Activated CD4-positive, alpha-beta T cell treated with anti-CD3 and anti-CD28 coated beads for 36 hours (primary cell): ENCODE measurements around the gene IGF2R. TPM values are rescaled to one million over a fixed set of nuclear protein-coding genes. Genes with fewer than 3 reads are reported as not detected.

Source experiments
- ATAC-seq: fragments of 200-7000 bp; cut with Tn5 transposase; one replicate; pipeline ENCODE4 v1.10.0; 2021; ENCODE audit warnings: mild to moderate bottlenecking, moderate library complexity
- CTCF ChIA-PET: fragments of 350-600 bp; sonication (Branson Sonifier 250); formaldehyde crosslinking; loops from one replicate; lab custom pipeline; 2021; ENCODE audit warnings: antibody characterized with exemption; lab: Charles Lee
- POLR2A ChIA-PET: fragments of 350-600 bp; sonication (Branson Sonifier 250); formaldehyde crosslinking; loops from one replicate; lab custom pipeline; 2021; ENCODE audit warnings: antibody characterized with exemption, inconsistent platforms; lab: Charles Lee
- DNase-seq: peaks from one replicate; pipeline ENCODE4 v3.0.0-alpha.2; 2020
- H3K27ac Mint-ChIP-seq: one replicate; pipeline ENCODE4 v1.8.0; 2021; ENCODE audit warnings: mixed read lengths
- H3K27me3 Mint-ChIP-seq: one replicate; pipeline ENCODE4 v1.8.0; 2021; ENCODE audit warnings: mixed read lengths
- H3K36me3 Mint-ChIP-seq: one replicate; pipeline ENCODE4 v1.8.0; 2021; ENCODE audit warnings: low read depth, mixed read lengths
- H3K4me1 Mint-ChIP-seq: one replicate; pipeline ENCODE4 v1.8.0; 2021; ENCODE audit warnings: mixed read lengths
- H3K4me3 Mint-ChIP-seq: one replicate; pipeline ENCODE4 v1.8.0; 2021; ENCODE audit warnings: mild to moderate bottlenecking, moderate library complexity, mixed read lengths
- H3K9me3 Mint-ChIP-seq: one replicate; pipeline ENCODE4 v1.8.0; 2021; ENCODE audit warnings: low read depth, mixed read lengths
- intact Hi-C, 2 experiments: fragments of 100-400 bp; cut with DNase I in 1 of 2; cut with micrococcal nuclease in 1 of 2; formaldehyde crosslinking; loops; one replicate each; pipeline versions ENCODE4 v1.14.2 to v1.15.1; 2022 to 2024; cut with DNase I, micrococcal nuclease
- total RNA-seq, 2 experiments: library from RNA; stranded (reverse); gene quantifications; one replicate each; pipeline ENCODE4 v1.2.3, GENCODE V29; 2021

The IGF2R gene
- total RNA-seq, 2 experiments from 2014 or later = 55.6 to 65.6 TPM

DNA sequence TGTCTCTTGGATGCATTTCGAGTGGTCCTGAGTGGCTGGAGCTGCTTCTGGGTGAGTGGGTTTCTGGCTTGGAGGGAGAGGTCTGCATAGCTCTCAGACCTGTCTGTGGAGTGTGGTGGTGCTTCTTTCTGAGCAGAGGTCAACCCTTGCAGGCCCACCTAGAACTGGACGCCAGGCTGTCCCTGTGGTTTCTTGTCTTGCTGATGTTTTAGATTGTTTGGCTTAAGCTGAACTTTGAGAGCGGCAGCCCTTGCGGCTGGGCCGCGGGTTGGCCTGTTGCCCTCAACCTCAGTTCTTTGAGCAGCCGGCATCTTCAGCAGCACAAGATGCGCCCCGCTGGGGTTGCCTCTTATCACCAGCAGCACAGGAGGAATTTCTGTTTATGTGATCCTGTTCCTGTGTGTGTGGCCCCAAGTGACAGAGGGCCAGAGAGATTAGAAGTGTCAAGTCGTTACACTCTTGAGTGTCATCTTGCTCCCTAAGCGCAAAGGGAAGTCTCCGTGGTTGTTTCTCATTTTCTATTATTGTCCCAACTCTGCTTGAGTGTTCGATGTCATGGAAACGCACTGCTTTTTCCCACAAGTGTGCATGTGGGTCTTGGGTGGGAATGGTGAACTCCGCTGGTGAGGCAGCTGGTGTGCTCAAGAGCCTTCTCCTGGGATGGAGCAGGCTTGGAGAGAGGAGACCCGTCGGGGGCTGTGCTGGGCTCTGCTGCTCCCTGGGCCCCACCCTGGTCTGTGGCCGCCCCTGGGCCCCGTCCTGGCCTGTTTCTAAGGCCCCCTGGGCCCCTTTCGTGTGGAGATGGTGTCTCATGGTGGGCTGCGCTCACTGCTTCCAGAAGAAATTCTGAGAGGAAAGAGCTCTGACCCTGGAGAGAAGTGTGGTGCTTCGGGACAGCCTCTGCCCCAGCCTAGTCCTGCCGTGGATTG is 132.7 kb downstream of the IGF2R start:
- H3K4me3 Mint-ChIP-seq = no peak overlapping the region

DNA sequence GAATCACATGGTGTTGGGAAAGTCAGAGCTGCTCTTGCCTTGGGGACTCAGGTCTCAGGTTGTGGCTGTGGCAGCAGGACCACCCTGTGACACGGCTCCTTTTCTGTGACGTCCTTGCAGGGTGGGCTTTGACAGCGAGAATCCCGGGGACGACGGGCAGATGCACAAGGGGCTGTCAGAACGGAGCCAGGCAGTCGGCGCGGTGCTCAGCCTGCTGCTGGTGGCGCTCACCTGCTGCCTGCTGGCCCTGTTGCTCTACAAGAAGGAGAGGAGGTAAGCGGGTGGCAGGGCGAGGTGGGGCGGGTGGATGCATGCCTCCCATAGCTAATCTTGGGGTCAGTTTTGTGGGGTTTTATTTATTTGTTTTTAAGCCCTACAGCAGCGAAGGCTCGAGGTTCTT is 133.5 kb downstream of the IGF2R start:
- DNase-seq (no peak), ATAC-seq (no peak)
- ChIA-PET POLR2A (no interaction called here), CTCF (interaction anchor here (1.0 to 1.3 kb wide), 2 partner anchors 34 to 280 kb away, joined by 3 read pairs; no protein-coding TSS in a partner anchor)
- H3K9me3 Mint-ChIP-seq = no peaks in the 10 kb centered on the region
- no peak overlapping the region for H3K27ac Mint-ChIP-seq
- H3K4me1 Mint-ChIP-seq = peaks cover 11% of the 10 kb centered on the region
- no peak overlapping the region for H3K4me3 Mint-ChIP-seq
- peaks cover 50% of the 10 kb centered on the region for H3K36me3 Mint-ChIP-seq
- intact Hi-C loops = loop anchor here (2.0 to 10.0 kb wide), 2 partner anchors 240 to 408 kb away; partner anchors contain the start of gene SOD2 (in 1 of the 2)
- no peaks in the 10 kb centered on the region for H3K27me3 Mint-ChIP-seq

More for the DNA sequence above, 132.7 kb downstream of the IGF2R start:
- intact Hi-C loops = loop anchor here (1.0 to 10.0 kb wide), 3 partner anchors 134 to 407 kb away; partner anchors contain the start of gene SOD2 (in 1 of the 2)
- Mint-ChIP-seq H3K36me3 (peaks cover 58% of the 10 kb centered on the region), H3K27me3 (no peaks in the 10 kb centered on the region), H3K27ac (peak overlapping the region; percentile 61), H3K4me1 (peaks cover 11% of the 10 kb centered on the region), H3K9me3 (no peaks in the 10 kb centered on the region)
- no peak for ATAC-seq
- ChIA-PET POLR2A (no interaction called here), CTCF (interaction anchor here (0.5 to 1.5 kb wide), 5 partner anchors 12 to 831 kb away, joined by 3 to 4 read pairs (median 3); no protein-coding TSS in a partner anchor)
- DNase-seq = no peak

DNA sequence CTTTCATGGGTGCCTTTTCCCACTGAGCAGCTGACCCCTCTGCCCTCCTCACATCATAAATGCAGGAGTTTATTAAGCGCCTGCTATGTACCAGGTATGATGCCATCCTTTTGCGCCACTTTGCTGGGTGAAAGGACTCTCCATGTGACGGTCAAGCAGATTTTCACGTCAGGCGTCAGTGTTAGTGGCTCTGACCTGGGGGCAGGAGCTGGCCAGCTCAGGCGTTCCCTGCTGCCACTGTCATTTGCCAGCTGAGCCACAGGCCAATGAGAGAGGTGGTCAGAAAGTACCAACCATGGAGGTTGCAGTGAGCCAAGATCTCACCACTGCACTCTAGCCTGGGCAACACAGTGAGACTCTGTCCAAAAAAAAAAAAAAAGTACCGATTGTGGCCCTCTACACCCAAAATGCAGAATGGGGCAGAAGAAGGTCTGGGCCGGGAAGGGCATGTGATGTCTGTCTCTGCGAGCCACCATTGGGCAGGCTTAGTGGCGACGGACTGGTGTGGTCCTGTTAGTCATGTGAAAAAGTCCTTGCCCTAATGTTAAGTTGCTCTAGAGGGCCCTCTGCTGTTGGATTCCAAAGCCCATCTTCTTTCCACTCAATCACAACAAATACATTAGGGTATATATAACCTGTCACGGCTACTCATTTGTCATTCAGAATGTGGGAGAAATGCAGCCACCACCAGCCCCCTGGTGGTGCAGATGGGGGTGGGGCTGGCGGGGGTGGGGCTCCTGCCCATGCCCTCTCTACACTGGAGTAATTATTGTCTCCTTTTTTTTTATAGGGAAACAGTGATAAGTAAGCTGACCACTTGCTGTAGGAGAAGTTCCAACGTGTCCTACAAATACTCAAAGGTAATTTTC is 134.3 kb downstream of the IGF2R start:
- intact Hi-C loops = loop anchor here (2.0 to 10.0 kb wide), 2 partner anchors 240 to 408 kb away; partner anchors contain the start of gene SOD2 (in 1 of the 2)
- H3K4me1 Mint-ChIP-seq = peaks cover 12% of the 10 kb centered on the region
- CTCF ChIA-PET = interaction anchor here (1.0 to 1.4 kb wide), 3 partner anchors 34 to 281 kb away, joined by 3 read pairs; no protein-coding TSS in a partner anchor
- H3K4me3 Mint-ChIP-seq = no peak overlapping the region
- DNase-seq (peak; percentile 51), ATAC-seq (peak; percentile 60)
- H3K27ac Mint-ChIP-seq = no peak overlapping the region
- H3K36me3 Mint-ChIP-seq = peaks cover 43% of the 10 kb centered on the region
- POLR2A ChIA-PET = no interaction called here
- H3K9me3 Mint-ChIP-seq = no peaks in the 10 kb centered on the region
- no peaks in the 10 kb centered on the region for H3K27me3 Mint-ChIP-seq

DNA sequence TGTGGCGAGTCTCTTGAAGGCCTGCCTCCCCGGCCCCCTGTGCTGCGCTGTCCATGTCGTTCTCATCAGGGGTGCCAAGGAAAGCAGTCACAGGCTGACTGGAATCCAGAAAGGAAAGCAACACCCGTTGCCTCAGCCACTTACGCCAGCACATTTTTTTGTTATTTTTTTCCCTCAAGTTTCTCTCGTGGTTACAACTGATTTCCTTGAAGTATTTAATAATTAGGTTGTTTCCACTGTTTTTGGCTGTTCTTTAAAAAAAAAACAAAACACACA is 134.9 kb downstream of the IGF2R start:
- Mint-ChIP-seq H3K9me3 (no peaks in the 10 kb centered on the region), H3K36me3 (peaks cover 38% of the 10 kb centered on the region), H3K4me1 (peaks cover 12% of the 10 kb centered on the region), H3K27ac (no peak overlapping the region), H3K4me3 (no peak overlapping the region), H3K27me3 (no peaks in the 10 kb centered on the region)
- CTCF ChIA-PET = interaction anchor here (1.4 kb wide), 1 partner anchor 240 kb away, joined by 3 read pairs; no protein-coding TSS in a partner anchor
- no peak for DNase-seq
- POLR2A ChIA-PET = no interaction called here
- no peak for ATAC-seq
- intact Hi-C loops = loop anchor here (2.0 to 10.0 kb wide), 2 partner anchors 241 to 409 kb away; partner anchors contain the start of gene SOD2 (in 1 of the 2)

DNA sequence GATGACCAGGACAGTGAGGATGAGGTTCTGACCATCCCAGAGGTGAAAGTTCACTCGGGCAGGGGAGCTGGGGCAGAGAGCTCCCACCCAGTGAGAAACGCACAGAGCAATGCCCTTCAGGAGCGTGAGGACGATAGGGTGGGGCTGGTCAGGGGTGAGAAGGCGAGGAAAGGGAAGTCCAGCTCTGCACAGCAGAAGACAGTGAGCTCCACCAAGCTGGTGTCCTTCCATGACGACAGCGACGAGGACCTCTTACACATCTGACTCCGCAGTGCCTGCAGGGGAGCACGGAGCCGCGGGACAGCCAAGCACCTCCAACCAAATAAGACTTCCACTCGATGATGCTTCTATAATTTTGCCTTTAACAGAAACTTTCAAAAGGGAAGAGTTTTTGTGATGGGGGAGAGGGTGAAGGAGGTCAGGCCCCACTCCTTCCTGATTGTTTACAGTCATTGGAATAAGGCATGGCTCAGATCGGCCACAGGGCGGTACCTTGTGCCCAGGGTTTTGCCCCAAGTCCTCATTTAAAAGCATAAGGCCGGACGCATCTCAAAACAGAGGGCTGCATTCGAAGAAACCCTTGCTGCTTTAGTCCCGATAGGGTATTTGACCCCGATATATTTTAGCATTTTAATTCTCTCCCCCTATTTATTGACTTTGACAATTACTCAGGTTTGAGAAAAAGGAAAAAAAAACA is 136.1 kb downstream of the IGF2R start:
- H3K4me1 Mint-ChIP-seq = peaks cover 8% of the 10 kb centered on the region
- H3K9me3 Mint-ChIP-seq = no peaks in the 10 kb centered on the region
- ChIA-PET CTCF (interaction anchor here (0.5 to 1.4 kb wide), 3 partner anchors 241 to 378 kb away, joined by 3 read pairs; no protein-coding TSS in a partner anchor), POLR2A (no interaction called here)
- ATAC-seq (no peak), DNase-seq (no peak)
- peaks cover 35% of the 10 kb centered on the region for H3K36me3 Mint-ChIP-seq
- no peaks in the 10 kb centered on the region for H3K27me3 Mint-ChIP-seq
- H3K4me3 Mint-ChIP-seq = no peak overlapping the region
- intact Hi-C loops = loop anchor here in 1 of 2 experiments (10.0 kb wide), 1 partner anchor 410 kb away; the partner anchor contains the start of gene SOD2
- H3K27ac Mint-ChIP-seq = no peak overlapping the region

DNA sequence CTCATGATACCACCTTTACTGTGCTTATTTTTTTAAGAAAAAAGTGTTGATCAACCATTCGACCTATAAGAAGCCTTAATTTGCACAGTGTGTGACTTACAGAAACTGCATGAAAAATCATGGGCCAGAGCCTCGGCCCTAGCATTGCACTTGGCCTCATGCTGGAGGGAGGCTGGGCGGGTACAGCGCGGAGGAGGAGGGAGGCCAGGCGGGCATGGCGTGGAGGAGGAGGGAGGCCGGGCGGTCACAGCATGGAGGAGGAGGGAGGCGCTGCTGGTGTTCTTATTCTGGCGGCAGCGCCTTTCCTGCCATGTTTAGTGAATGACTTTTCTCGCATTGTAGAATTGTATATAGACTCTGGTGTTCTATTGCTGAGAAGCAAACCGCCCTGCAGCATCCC is 137.1 kb downstream of the IGF2R start:
- intact Hi-C loops = loop anchor here in 1 of 2 experiments (10.0 kb wide), 1 partner anchor 411 kb away; the partner anchor contains the start of gene SOD2
- H3K9me3 Mint-ChIP-seq = no peaks in the 10 kb centered on the region
- ATAC-seq = no peak
- no peak overlapping the region for H3K27ac Mint-ChIP-seq
- peaks cover 5% of the 10 kb centered on the region for H3K4me1 Mint-ChIP-seq
- H3K4me3 Mint-ChIP-seq = no peak overlapping the region
- peaks cover 33% of the 10 kb centered on the region for H3K36me3 Mint-ChIP-seq
- POLR2A ChIA-PET = no interaction called here
- CTCF ChIA-PET = interaction anchor here (0.6 kb wide), 1 partner anchor 163 kb away, joined by 3 read pairs; no protein-coding TSS in a partner anchor
- no peaks in the 10 kb centered on the region for H3K27me3 Mint-ChIP-seq
- DNase-seq = no peak

DNA sequence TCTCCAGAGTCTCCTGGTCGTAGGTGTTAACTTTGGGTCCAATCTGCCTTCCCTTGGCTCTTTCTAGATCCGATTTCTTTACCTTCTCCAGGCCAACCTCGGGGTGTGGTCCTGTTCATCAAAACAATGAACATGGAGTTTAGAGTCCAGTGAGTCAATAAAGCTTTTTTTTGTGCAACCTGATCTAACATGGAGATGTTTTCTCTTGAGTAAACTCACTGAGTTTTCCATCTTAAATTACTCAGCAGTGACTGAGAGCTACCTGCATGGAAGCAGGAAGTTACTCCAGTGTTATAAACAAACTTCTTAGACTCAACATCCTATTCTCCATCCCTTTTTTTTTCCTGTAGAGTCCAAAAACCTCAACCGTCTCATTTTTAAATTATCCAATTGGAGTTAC is 137.8 kb downstream of the IGF2R start:
- DNase-seq = no peak
- Mint-ChIP-seq H3K4me1 (peaks cover 2% of the 10 kb centered on the region), H3K27me3 (no peaks in the 10 kb centered on the region), H3K4me3 (no peak overlapping the region), H3K27ac (no peak overlapping the region), H3K36me3 (peaks cover 29% of the 10 kb centered on the region), H3K9me3 (no peaks in the 10 kb centered on the region)
- ChIA-PET POLR2A (no interaction called here), CTCF (interaction anchor here (0.7 kb wide), 2 partner anchors 11 to 334 kb away, joined by 3 to 4 read pairs; no protein-coding TSS in a partner anchor)
- intact Hi-C loops = loop anchor here in 1 of 2 experiments (10.0 kb wide), 1 partner anchor 412 kb away; the partner anchor contains the start of gene SOD2
- no peak for ATAC-seq

DNA sequence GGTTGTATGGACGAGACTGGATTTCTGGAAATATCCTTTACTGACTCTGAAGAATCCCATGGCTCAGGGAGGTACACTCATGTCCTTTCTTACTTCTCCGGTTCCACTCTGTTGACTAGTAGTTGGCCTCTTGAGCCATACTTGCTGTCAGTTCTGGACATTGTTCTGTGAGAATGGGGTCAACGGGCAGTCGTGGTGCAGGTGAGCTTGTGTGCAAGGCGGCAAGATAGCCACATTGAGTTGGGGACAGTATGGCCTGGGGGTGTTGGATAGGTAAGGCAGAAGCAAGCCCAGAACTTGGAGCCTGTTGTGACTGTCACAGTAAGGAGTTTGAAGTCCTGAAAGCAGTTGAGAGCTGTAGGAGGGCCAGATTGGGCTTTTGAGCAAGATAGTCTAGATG is 139.2 kb downstream of the IGF2R start:
- H3K36me3 Mint-ChIP-seq = peaks cover 21% of the 10 kb centered on the region
- H3K27ac Mint-ChIP-seq = no peak overlapping the region
- no peak overlapping the region for H3K4me3 Mint-ChIP-seq
- POLR2A ChIA-PET = no interaction called here
- H3K4me1 Mint-ChIP-seq = peaks cover 2% of the 10 kb centered on the region
- ATAC-seq (no peak), DNase-seq (no peak)
- intact Hi-C loops = loop anchor here in 1 of 2 experiments (10.0 kb wide), 1 partner anchor 413 kb away; the partner anchor contains the start of gene SOD2
- CTCF ChIA-PET = no interaction called here
- no peaks in the 10 kb centered on the region for H3K27me3 Mint-ChIP-seq
- no peaks in the 10 kb centered on the region for H3K9me3 Mint-ChIP-seq

DNA sequence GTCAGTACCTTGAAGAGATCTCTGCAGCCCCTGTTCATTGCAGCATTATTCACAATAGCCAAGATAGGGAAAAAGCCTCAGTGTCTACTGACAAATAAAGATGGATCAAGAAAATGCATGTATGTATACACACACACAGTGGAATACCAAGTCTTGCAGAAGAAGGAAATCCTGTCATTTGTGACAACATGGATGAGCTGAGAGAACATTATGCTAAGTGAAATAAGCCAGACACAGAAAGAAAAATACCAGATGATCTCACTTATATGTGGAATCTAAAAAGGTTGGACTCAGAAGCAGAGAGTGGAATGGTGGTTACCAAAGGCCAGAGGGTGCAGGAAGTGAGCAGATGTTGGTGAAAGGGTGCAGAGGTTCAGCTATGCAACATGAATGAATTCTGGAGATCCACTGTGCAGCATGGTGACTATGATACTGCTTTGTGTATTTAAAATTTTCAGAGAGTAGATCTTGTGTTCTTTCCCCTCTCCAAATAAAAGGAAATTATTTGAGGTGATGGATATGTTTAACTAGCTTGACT is 141.8 kb downstream of the IGF2R start:
- Mint-ChIP-seq H3K4me1 (peaks cover 2% of the 10 kb centered on the region), H3K36me3 (peaks cover under 1% of the 10 kb centered on the region), H3K9me3 (no peaks in the 10 kb centered on the region), H3K27ac (no peak overlapping the region), H3K4me3 (no peak overlapping the region), H3K27me3 (no peaks in the 10 kb centered on the region)
- no peak for ATAC-seq
- DNase-seq = no peak
- CTCF ChIA-PET = interaction anchor here (0.8 kb wide), 1 partner anchor 351 kb away, joined by 3 read pairs; no protein-coding TSS in a partner anchor
- intact Hi-C loops = no loop called here
- POLR2A ChIA-PET = no interaction called here

DNA sequence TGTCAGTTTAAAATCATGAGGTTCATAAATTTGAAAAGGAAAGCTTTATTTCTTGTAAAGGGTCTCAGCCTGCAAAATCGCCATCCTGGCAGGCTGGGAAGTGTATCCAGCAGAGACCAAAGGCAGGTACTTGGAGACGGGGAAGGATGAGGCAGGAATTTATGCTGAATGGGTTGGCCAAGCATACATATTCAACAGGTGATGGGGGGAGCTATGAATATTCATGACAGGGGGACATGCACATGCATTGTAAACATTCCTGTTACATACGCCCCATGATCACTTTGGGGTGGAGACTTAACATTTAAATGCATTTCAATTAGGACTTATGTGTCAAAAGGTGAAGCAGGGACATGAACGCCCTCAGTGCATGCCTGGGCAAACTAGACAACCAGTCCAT is 142.9 kb downstream of the IGF2R start:
- no peak for ATAC-seq
- ChIA-PET POLR2A (no interaction called here), CTCF (interaction anchor here (0.7 to 0.8 kb wide), 3 partner anchors 13 to 692 kb away, joined by 3 read pairs; no protein-coding TSS in a partner anchor)
- H3K27ac Mint-ChIP-seq = no peak overlapping the region
- intact Hi-C loops = no loop called here
- H3K4me3 Mint-ChIP-seq = no peak overlapping the region
- H3K9me3 Mint-ChIP-seq = no peaks in the 10 kb centered on the region
- H3K36me3 Mint-ChIP-seq = no peaks in the 10 kb centered on the region
- H3K27me3 Mint-ChIP-seq = no peaks in the 10 kb centered on the region
- H3K4me1 Mint-ChIP-seq = peaks cover 2% of the 10 kb centered on the region
- DNase-seq = no peak
